Natural killer cell treated with Interleukin-12 subunit alpha and Interleukin-12 subunit beta and Interleukin-15 and Interleukin-18, amount 100 ng/mL, for 72 hours (primary cell): ENCODE results near the gene BEND7. TPM values are rescaled to one million over a fixed set of nuclear protein-coding genes. Genes with fewer than 3 reads are reported as not detected.

Experiments used
- ATAC-seq, 2 donors: fragments of 150-1000 bp; cut with Tn5 transposase in 1 of 2; sonication (Bioruptor Pico), chemical (Tn5 transposase) in 1 of 2; 2 replicates each; pipeline ENCODE4 v1.10.0; 2021
- DNase-seq: peaks from one replicate; pipeline ENCODE4 v3.0.0; 2022; ENCODE audit warnings: low spot score
- H3K27ac Mint-ChIP-seq, 2 donors: 1 replicate in 1 of 2; 2 replicates in 1 of 2; pipeline ENCODE4 v1.8.0; 2022; ENCODE audit warnings: mixed read lengths in 2 of 2, mild to moderate bottlenecking in 1 of 2, moderate library complexity in 1 of 2
- H3K27me3 Mint-ChIP-seq, 2 donors: 1 replicate in 1 of 2; 2 replicates in 1 of 2; pipeline ENCODE4 v1.8.0; 2022; ENCODE audit warnings: mixed read lengths in 2 of 2
- H3K36me3 Mint-ChIP-seq: one replicate; pipeline ENCODE4 v1.8.0; 2022; ENCODE audit warnings: mixed read lengths
- H3K4me1 Mint-ChIP-seq, 2 donors: 1 replicate in 1 of 2; 2 replicates in 1 of 2; pipeline ENCODE4 v1.8.0; 2022; ENCODE audit warnings: low read depth in 2 of 2, mixed read lengths in 2 of 2, mild to moderate bottlenecking in 1 of 2
- H3K4me3 Mint-ChIP-seq: one replicate; pipeline ENCODE4 v1.8.0; 2022; ENCODE audit warnings: mixed read lengths
- H3K9me3 Mint-ChIP-seq: 2 replicates; pipeline ENCODE4 v1.8.0; 2022; ENCODE audit warnings: mixed read lengths
- total RNA-seq, 2 donors: library from RNA; stranded (reverse); gene quantifications; one replicate each; pipeline ENCODE4 v1.2.3, GENCODE V29; 2022

BEND7 gene
- total RNA-seq, 2 donors from 2014 or later: not detected

DNA sequence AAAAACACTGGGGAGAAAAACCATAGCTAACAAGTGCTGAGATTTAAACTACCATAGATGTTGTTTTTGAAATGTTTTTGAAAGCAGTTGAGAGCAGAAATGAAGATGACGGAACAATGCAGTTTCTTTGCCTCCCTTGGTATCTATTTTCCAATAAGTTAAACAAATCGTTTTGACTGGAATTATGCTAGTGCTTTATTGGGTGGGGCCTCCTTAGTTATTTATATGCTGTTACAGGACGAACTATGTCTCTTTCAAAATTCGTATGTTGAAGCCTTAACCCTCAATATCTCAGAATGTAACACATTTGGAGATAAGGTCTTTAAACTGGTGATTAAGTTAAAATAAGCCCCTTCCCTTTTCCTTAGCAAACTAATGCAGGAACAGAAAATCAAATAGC is 135.2 kb downstream of the BEND7 start:
- H3K27me3 Mint-ChIP-seq: peaks cover 14 to 16% of the 10 kb centered on the region in 2 donors
- no peaks in the 10 kb centered on the region for H3K4me1 Mint-ChIP-seq
- H3K27ac Mint-ChIP-seq: no peak overlapping the region
- no peaks in the 10 kb centered on the region for H3K36me3 Mint-ChIP-seq
- no peak for DNase-seq
- no peaks in the 10 kb centered on the region for H3K9me3 Mint-ChIP-seq
- no peak for ATAC-seq
- no peak overlapping the region for H3K4me3 Mint-ChIP-seq

DNA sequence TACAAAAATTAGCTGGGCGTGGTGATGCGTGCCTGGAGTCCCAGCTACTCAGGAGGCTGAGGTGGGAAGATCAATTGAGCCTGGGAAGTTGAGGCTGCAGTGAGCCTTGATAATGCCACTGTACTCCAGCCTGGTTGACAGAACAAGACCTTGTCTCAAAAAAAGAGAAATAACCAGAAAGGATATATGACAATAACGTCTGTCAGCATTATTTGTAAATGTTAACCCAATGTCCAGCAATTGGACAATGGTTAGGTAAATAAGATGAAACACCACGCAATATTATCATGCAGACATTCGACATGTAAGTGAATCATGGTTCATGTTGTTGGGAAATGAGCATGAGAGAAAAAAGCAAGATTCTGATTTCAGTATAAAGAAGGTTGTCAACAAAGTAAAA is 136.1 kb downstream of the BEND7 start:
- no peaks in the 10 kb centered on the region for H3K4me1 Mint-ChIP-seq
- no peak for DNase-seq
- H3K9me3 Mint-ChIP-seq: no peaks in the 10 kb centered on the region
- ATAC-seq: no peak
- H3K4me3 Mint-ChIP-seq: no peak overlapping the region
- peaks cover 16 to 20% of the 10 kb centered on the region in 2 donors for H3K27me3 Mint-ChIP-seq
- H3K27ac Mint-ChIP-seq: no peak overlapping the region
- no peaks in the 10 kb centered on the region for H3K36me3 Mint-ChIP-seq

Other genes with a start within 250 kb of the BEND7 start
- 1 to 10 TPM; 4.4 to 7.0 TPM for gene PHYH, start 228.9 kb downstream of the BEND7 start, total RNA-seq
- gene SEPHS1, start 180.7 kb downstream of the BEND7 start, total RNA-seq: 10 to 100 TPM; 37.8 to 62.4 TPM
- gene PRPF18, start 58.0 kb upstream of the BEND7 start, total RNA-seq: 10 to 100 TPM; 29.2 to 29.6 TPM